ENCODE measurements around the gene PCBP3.

The PCBP3 gene

DNA sequence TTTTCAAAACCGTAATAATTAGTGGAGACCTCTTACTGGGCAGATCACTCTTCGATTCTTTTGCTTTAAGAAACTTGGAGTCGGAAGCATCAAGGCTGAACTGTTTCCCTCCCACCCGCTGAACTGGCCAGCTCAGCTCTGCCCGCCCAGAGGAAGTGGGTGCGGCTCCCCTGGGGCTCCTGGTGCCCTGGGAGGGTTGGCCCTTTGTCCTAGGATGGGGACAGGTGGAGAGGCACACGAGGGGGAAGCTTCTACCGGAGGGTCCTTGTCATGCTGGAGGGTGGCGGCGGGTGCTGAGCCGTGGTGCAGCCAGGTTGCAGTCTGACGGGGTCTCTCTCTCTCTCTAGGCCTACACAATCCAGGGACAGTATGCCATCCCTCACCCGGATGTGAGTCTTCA lies 273.7 kb downstream of the PCBP3 start:
- no peak for DNase-seq

DNA sequence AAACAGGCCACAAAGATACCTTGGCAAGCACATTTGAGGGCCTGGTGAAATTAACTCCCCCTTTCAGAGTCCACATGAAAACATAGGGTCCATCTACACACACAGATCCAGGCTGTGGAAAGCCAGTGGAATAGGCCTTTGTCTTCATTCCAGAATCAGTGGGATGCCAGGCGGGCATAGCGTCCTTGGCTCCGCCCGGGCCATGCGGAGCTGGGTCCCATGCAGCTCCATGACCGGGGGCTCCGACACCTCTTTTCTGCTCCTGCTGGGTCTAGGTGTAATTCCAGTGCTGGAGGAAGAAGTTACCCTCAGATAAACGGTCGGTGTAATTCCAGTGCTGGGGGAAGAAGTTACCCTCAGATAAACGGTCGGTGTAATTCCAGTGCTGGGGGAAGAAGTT lies 274.5 kb downstream of the PCBP3 start:
- no peak for DNase-seq

DNA sequence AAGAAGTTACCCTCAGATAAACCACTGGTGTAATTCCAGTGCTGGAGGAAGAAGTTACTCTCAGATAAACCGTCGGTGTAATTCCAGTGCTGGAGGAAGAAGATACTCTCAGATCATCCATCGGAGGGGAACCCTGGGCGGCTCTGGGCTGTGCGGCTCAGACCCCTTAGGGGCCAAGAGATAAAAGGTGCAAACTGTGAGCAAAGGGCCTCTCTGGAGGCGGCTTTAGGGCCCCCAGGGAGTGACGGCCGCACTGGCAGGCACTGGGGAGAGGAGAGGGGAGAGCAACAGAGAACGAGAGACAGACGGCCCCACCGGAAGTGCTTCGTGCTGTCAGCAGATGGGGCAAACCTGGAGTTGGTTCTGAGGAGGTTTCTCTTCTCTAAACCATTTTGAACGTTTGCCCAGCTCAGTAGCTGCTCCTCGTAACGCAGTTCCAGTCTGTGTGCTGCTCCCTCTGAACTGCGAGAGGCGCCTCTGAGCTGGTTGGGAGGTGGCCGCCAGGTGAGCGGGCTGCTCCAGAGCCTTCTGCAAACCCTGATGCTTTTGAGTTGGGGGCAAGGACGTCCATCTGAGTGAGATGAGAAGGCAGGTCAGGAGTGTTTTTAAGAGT lies 275.4 kb downstream of the PCBP3 start:
- no peak for DNase-seq

DNA sequence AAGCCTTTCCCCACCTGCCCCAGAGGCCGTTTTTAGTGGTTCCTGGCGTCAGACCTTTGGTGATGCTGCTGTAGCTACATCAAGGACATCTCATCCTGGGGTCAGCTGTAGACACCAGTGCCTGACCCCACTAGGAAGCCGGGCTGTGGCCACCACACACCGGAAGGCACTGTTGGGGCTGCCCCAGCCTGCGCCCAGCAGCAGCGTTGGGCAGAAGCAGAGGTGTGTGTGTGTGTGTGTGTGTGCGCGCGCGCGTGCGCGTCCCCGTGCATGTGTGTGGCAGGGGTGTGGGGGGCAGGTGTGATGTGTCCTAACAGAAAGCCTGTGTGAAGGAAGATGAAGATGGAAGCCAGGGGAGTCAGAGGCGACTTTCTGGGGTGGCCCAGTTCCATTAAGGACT lies 276.1 kb downstream of the PCBP3 start:
- no peak for DNase-seq

DNA sequence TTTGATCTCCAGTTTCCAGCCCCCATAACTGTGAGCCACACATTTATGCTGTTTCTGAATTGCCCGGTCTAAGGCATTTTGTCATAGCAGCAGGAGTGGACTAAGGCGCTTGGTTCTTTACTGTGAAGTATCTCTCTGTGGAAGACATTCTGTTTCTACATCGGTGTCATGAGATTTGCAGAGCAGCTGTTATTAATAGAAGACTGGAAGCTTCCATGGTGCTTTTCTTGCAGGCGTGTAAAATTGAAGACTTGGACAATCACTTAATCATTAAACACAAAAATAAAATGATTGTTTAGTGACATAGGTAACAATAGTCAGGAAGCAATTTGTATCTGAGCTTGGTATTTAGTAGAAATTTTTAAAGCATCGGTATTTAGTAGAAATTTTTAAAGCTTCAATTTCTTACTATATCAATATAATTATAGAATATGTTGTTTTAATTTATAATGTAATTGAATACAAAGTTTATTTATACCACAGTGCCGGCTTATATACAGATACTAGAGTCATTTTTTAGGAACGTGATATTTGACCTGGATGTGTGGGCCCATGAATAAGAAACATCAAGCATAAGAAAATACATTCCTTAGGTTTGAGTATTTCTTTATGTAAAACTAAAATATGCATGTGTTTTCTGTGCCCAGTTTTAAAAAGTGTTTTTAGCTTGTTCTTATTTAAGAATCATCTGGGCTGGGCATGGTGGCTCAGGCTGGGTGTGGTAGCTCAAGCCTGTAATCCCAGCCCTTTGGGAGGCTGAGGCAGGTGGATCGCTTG lies 277.5 kb downstream of the PCBP3 start:
- DNase-seq: no peak

DNA sequence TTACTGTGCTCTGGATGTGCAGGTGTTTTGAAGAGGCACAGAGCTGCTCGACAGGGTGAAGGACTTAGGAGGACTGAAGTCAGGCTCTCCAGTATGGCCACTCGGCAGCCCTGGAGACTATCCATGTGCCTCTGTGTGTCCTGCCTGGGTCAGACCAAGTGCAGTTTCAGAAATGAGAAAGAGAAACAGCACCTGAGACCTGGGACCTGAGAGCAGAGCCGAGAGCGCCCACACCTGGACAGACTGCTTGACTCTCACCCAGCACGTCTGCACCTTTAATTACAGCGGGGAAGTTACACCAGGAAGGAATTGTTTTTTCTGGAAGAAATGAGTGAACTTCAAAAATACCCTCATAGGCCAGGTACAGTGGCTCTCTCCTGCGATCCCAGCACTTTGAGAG lies 278.4 kb downstream of the PCBP3 start:
- no peak for DNase-seq

DNA sequence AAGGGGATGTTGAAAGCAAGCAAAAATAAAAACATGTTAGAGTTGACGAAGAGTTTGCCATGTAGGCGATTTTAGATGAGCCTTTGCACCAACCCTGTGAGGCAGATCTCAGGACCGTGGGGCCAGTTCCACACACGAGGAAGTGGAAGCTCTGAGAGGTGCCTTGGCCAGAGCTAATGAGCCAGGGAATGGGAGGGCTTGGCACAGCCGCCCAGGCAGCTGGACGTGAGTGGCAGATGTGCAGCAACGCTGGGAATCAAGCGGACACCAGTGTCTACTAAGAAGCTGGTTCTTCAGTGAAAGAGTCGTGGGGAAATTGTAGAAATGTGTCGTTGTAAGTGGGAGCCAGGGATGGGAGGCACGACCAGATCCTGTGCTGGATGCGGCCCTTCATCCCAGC lies 279.1 kb downstream of the PCBP3 start:
- DNase-seq: no peak

DNA sequence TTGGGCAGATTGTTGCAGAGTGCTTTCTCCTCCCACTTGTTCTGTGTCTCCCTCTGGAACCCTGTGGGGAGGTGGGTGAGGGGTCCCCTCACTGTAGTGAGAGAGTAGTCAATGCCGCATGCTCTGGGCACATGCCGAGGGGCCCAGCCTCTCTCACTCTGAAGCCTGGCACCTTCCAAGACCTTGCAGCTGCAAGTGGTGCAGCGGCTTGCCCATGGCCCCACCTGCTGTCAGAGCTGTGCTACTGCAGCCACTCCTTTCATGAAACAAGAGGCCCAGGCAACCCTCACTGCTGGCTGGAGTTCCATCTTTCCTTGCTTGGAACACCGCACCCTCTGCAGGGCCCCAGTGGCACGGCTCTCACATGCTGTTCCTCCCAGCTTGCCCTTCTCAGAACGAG lies 279.6 kb downstream of the PCBP3 start:
- peak; percentile 81 for DNase-seq

DNA sequence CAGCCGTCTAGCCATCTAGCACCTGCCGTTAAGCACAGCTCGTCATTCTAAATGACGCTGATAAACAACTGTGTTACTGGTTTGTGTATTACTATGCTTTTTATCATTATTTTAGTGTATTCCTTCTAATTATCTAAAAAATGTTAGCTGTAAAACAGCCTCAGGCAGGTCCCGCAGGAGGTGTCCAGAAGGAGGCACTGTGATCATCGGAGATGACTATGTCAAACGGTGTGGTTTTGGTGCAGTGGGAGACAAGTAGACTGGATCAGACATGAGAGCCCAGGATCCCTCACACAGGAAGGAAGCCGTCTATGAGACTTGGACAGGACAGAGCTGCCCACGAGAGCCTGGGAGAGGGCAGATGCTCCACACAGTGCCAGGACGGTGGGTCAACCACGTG lies 282.8 kb downstream of the PCBP3 start:
- no peak for DNase-seq

DNA sequence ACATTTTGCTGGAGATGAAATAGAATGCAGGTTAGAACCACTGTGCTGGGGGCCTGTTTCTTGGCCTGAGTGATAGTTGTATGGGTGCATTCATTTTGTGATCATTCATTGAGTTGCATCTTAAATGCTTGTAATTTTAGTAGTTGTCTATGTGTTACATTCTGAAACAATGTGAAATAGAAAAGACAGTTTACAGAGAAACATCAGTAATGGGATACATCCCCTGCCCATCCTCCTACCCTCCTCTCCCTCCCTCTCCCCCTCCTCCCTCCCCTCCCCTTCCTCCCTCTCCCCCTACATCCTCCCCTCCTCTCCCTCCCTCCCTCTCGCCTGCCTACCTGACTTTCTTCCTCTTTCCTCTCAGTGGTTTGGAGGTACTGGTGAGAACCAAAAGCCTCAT lies 283.5 kb downstream of the PCBP3 start:
- no peak for DNase-seq

DNA sequence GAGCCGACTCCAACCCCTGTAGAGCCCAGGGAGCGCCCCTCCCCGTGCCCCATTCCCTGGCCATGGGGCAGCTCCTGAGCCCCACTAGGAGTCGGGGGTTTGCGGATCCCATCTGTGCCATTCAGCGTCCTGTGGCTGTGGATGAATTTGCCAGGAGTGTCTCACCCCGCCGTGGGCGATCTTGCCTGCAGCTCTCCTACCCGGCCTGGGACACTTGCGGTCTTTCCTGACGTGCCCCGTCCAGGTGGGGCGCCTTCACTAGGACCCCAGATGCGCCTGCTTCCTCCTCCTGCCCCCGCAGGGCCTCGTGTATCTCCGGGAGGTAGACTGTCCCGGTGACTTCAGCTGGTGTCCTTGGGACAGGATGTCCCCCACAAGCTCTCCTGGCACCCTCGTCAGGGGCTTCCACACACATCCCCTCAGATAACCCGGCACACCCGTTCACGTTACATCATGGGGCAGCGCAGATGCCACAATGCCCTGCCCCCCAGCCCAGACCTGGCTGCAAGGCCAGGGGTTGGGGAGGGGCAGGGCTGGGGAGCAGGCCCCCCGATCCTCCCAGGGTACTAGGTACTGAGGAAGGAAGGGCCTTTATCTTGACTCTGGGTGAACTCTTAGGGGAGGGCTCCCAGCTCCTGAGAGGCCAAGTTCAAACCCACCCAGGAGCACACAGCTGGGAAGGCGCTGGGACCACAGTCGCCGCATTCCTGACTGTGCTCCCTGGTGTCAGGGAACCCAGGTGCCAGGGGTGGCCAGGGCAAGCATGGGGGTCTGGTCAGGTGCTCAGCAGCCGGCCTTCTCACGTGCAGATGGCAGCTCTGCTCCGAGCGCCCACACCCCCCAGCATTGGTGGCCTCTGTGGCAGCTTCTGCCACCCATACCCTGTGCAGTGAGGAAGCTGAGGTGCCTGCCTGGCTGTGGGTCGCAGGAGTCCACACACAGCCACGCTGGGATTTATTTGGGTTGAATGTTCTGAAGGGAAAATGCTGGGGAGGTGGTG lies 284.6 kb downstream of the PCBP3 start:
- no peak for DNase-seq

DNA sequence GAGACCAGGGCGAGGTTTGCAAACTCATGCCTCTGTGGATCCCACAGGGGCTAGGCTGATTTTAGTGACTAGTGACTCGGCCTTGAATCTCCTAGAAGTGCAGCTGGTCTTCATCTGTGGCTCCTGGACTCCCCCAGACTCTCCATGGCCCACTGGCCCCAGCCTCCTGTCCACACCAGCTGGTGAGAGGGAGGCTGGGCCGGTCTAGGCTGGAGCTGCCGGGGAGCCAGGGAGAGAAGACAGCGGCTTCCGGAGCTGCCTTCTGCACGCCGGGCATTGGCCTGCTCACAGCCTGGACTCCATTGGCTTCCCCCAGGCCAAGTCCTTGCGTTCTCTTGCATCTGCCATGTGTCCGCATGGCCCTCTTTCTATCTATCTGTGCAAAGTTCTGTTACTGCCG lies 285.9 kb downstream of the PCBP3 start:
- no peak for DNase-seq

DNA sequence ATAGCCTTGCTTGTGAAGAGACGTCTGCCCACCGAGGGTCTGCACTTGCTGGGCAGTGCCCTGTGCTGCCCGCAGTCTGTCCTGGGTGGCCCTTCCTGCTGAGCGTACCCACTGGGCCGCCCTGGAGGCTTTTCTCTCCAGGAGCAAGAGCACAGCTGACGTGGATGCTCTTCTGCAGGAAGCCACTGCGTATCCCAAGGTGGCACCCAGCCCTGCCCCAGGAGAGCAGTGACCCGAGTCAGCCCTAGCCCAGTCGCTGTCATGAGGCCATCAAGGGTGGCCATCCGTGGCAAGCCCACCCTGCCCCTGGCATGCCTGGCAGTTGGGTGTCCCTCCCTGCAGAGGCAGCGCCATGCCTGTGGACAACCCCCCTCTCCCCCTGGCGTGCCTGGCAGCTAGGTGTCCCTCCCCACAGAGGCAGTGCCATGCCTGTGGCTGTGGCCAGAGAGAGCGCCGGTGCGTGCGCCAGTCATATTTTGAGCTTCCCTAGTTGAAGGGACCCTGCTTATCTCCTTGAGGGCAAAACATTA lies 286.8 kb downstream of the PCBP3 start:
- no peak for DNase-seq

DNA sequence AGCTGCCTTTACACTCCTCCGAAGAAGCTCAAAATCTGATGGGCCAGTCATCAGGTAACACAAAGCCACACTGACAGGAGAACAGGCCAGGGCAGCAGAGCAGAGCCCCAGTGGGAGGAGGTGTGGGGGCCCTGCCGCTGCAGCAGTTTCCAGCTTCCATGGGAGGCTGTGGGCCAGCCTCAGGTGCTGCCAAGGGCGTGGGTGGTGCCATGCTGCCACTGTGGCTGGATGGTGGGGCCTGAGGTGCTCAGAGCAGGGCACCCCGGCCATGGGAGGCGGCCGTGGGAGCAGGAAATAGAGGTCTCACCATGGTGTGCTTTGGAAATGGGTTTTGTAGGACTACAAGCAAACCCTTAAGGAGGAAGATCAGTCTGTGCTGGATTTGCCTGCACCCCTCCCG lies 287.3 kb downstream of the PCBP3 start:
- DNase-seq: no peak

DNA sequence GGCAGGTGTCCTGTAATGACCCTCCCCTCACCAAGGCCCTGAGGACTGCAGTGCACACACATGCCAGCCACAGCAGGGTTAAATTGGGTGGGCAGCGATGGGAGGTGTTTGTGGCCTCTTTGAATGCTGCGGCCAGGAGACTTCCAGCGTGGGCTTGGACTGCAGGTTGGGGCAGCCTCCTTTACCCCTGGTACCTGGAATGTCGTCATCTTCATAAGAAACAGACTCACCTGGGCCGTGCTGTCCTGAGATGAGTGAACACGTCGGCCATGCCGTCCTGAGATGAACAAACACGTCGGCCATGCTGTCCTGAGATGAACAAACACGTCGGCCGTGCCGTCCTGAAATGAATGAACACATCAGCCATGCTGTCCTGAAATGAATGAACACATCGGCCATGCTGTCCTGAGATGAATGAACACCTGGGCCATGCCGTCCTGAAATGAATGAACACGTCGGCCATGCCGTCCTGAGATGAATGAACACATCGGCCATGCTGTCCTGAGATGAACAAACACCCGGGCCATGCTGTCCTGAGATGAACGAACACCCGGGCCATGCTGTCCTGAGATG lies 288.0 kb downstream of the PCBP3 start:
- DNase-seq: peak; percentile 32 to 35

DNA sequence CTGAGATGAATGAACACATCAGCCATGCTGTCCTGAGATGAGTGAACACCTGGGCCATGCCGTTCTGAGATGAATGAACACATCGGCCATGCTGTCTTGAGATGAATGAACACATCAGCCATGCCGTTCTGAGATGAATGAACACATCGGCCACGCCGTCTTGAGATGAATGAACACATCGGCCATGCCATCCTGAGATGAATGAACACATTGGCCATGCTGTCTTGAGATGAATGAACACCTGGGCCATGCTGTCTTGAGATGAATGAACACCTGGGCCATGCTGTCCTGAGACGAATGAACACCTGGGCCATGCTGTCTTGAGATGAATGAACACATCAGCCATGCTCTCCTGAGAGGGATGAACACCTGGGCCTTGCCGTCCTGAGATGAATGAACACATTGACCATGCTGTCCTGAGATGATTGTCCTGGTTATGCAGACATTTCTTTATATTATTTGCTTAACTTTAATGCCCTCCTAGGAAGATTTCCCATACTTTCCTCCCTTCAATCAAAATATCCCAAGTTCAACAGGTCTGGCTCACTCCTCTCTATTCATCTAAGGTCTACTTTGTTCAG lies 289.5 kb downstream of the PCBP3 start:
- DNase-seq: peak; percentile 24 to 39

DNA sequence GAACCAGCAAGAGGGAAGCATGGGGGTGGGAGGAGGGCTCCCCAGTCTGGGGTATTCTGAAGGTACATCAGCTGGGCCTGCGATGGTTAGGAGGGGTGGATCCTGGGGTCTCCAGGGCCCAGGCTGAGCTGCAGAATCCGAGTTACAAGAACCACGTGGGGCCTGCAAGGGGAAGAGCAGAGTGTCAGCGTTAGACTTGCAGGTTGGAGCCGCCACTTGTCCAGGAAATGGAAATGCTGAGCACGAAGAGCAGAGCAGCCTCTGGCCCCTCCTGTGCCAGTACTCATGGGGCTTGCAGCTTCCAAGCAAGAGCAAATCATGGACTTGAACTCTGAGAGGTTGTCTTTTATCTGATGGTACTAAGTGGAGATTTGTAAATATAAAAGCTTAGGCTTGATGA lies 290.6 kb downstream of the PCBP3 start:
- no peak for DNase-seq

DNA sequence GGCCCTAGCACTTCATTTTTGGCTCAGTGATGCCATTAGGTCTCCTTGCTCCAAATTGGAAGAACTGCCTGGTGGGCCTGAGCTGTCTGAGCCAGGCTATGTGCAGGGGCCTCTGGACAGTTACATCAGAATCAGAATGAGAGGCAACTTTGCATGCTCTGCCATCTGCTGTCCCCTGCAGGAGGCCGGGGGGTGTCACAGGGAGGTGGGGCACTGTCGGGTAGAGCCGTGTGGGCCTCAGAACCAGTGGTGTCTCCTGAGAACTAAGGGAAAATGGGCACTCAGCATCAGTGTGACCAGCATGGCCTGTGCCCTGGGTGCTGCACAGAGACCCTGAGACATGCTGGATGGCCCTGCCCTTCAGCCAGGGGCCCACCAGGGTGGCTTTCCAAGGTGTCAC lies 291.0 kb downstream of the PCBP3 start:
- no peak for DNase-seq

DNA sequence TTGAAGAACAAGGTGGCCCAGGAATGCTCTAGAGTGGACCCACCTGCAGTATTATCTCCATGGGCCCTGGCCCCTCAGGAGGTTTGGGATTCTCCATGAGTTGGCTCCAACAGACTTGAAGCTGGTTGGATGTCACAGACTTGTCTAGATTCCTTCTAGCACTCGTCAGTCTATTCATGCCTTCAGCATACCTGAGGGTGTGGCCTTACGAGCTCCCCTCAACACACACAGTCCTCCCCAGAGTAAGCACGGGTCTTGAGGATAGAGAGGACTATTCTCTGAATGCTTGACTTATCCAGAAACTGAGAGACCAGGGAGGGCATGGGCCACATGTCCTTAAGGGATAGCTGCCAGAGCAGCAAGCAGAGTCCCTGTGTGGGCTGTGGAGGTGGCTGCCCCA lies 292.1 kb downstream of the PCBP3 start:
- DNase-seq: no peak

DNA sequence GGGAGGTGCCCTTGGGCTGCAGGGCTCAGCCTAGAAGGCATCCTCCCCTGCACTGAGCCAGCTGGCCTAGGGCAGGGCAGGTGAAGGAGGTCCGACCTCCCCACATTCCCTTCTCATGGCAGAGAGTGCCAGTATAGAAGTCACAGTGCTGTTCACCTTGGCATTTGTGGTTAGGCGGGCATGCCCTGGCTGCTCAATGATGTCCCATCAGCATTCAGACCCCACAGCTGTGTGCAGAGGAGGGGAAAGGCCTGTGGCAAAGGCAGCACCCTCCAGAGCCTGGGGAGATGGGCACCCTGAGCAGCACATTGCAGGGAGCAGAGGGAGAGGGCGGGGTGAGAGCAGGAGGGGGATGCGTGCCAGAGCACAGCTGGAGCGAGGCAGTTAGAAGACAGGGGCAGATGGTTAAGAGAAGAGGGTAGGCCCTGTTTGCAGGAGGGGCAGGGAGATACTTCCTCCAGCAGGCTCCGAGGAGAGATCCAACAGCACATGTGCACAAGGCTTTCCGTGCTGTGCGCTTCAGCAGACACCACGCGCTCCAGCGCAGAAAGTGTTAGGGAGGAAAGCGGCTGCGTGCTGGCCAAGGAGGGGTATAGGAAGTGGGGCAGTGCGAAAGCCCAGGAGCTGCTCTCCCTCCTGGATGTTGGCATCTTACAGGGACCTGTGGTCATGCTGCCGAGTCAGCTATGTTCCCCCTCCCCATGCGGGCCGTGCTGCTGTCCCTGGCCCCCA lies 294.4 kb downstream of the PCBP3 start:
- no peak for DNase-seq

DNA sequence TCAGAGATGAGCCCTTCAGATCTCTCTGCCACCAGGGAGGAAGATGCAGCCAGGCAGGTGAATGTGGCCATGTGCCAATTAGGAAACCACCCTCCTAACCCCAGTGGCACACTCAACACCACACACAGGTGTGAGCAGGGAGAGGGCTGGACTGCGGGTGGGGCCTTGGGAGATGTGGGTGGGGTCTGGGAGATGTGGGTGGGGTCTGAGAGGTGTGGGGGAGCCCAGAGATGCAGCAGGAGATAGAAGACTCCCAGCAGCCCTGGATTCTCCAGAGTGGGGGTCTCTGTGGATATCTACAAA lies 294.9 kb downstream of the PCBP3 start:
- no peak for DNase-seq
